GM18526 (cell line): ENCODE results near the gene OTOGL.

Experiments used
- POLR2A ChIP-seq: IDR thresholded peaks from 3 replicates; pipeline ENCODE4 v1.6.1; 2011; ENCODE audit not compliant: insufficient read length; ENCODE audit errors: extremely low read depth

The OTOGL gene

GRCh38 chr12:80269803-80270552, 170.6 kb downstream of the OTOGL start:
- no peak for TF ChIP-seq POLR2A

GRCh38 chr12:80271780-80272179, 172.4 kb downstream of the OTOGL start:
- TF ChIP-seq POLR2A = no peak

- TF ChIP-seq POLR2A = no peak
Observed at GRCh38 chr12:80272387-80272915, 173.1 kb downstream of the OTOGL start.

GRCh38 chr12:80273144-80273543, 173.8 kb downstream of the OTOGL start:
- TF ChIP-seq POLR2A = no peak

GRCh38 chr12:80277732-80278131, 178.4 kb downstream of the OTOGL start:
- no peak for TF ChIP-seq POLR2A

- no peak for TF ChIP-seq POLR2A
Observed at GRCh38 chr12:80282226-80282625, 182.9 kb downstream of the OTOGL start.

GRCh38 chr12:80282761-80283160, 183.4 kb downstream of the OTOGL start:
- no peak for TF ChIP-seq POLR2A

- TF ChIP-seq POLR2A = no peak
Observed at GRCh38 chr12:80291108-80291754, 191.9 kb downstream of the OTOGL start.

GRCh38 chr12:80293347-80293746, 194.0 kb downstream of the OTOGL start:
- TF ChIP-seq POLR2A = no peak

GRCh38 chr12:80293759-80294158, 194.4 kb downstream of the OTOGL start:
- no peak for TF ChIP-seq POLR2A

- no peak for TF ChIP-seq POLR2A
Observed at GRCh38 chr12:80299219-80299618, 199.9 kb downstream of the OTOGL start.

- no peak for TF ChIP-seq POLR2A
Observed at GRCh38 chr12:80299976-80300375, 200.6 kb downstream of the OTOGL start.

- no peak for TF ChIP-seq POLR2A
Observed at GRCh38 chr12:80313209-80313608, 213.9 kb downstream of the OTOGL start.

- no peak for TF ChIP-seq POLR2A
Observed at GRCh38 chr12:80314741-80315140, 215.4 kb downstream of the OTOGL start.

GRCh38 chr12:80316222-80316621, 216.9 kb downstream of the OTOGL start:
- TF ChIP-seq POLR2A = no peak

- no peak for TF ChIP-seq POLR2A
Observed at GRCh38 chr12:80317307-80317706, 218.0 kb downstream of the OTOGL start.

- TF ChIP-seq POLR2A = no peak
Observed at GRCh38 chr12:80317899-80318298, 218.6 kb downstream of the OTOGL start.

GRCh38 chr12:80320121-80320678, 220.9 kb downstream of the OTOGL start:
- TF ChIP-seq POLR2A = no peak
